ENCODE measurements around the gene IFNLR1.

IFNLR1 gene

DNA sequence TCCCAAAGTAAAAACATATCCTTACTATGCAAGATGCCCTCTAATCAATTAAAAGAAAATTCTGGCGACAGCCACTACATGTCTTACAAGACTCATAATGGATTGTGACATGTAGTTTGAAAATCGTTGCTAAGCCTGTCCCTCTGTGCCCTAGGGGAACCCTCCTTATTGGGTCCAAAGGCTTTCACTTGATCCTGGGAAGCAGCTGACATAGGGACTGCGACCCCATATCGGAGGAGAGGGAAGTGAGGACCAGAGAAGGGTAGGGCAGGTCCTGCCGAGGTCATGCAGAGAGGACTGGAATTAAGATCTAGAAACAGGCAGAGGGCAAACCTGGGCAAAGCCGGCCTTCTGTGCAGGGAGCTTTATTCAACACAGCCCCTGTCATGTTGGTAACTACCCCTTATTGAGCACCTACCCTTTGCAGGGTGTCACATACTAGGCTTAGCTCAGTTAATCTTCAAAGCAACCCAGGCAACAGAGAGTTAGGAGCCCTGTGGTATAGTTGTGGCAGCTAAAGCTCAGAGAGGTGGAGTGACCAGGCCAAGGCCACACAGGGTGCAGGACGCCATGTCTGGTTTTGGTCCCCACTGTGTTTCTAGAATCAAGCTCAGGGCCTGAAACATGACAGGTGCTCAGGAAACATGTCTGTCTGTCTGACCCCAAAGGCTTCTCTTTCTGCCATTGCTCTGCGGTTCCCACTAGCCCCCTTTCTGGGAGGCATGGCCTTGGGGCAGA lies 18.4 kb upstream of the IFNLR1 start:
- no peak for DNase-seq (ENCODE audit: low spot score)

DNA sequence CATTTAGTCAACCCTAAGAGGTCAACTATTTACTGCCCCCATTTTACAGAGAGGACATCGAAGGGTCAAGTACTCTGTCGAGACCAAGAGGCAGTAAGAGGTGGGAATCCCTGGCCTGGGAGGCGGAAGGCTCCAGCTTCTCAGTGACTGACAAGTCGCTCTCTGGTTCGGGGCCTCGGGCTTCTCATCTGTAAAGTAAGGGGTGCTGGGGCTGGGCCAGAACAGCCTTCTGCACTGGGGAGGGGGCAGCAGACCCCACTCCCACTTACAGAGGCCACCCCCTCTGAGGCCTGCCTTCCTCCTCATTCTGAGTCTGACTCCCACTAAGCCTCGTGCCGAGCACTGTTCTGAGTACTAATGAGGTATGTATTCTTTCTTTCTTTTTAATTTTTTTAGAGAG lies 17.0 kb upstream of the IFNLR1 start:
- no peak for DNase-seq (ENCODE audit: low spot score)

DNA sequence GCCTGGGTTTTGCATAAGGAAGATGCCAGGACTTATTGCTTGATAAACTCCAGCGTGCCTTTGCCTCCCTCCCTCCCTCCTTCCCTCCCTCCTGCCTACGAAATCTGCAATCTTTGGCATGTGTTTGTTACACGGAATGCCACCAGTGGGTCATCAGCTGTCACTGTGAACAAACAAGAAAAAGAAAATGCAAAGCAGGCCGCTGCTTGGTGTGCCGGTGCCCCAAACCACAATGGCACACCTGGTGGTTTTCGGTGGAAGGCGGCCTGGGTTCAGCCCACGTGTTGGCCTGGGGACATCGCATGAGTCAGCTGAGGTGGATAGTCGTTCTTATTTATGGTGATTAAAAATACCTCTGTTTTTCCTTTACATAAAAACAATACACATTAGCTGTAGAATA lies 16.3 kb upstream of the IFNLR1 start:
- no peak for DNase-seq (ENCODE audit: low spot score)

DNA sequence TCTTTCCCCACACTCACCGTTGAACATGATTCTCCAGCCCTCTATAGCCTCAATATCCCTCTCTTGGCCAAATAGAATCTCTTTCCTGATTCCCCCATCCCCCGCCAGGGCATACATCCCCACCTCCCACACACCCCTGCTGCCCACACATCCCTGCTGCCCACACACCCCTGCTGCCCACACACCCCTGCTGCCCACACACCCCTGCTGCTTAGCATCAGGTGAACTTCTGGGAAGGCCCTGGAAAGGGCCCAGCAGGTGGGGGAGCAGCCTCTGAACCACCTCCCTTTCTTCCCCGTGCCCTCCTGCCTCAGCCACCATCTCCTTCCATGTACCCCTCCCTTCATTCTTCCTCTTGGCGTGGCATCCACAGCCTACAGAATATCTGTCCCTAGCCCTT lies 15.9 kb upstream of the IFNLR1 start:
- DNase-seq (ENCODE audit: low spot score) = no peak

DNA sequence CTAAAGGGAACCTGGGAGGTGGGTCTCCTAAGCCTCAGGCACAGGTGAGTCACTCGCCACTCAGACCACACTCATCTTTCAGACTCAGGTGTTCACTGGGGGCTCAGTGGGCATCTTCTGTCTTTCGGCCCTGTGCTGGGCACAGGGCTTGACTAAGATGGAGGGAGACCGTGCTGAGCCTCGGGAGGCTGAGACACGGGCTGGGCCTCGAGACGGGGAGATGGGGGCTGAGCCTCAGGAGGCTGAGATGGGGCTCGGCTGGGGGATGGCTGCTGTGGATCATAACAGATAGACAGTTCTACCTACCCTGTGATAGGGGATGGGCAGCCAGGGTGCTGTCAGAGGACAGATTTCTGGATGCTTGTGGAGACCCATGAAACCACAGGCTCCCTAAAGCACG lies 15.5 kb upstream of the IFNLR1 start:
- no peak for DNase-seq (ENCODE audit: low spot score)

- peak; percentile 70 for DNase-seq (ENCODE audit: low spot score)
These were observed 14.9 kb upstream of the IFNLR1 start for GRCh38 chr1:24201941-24202440.

GRCh38 chr1:24199291-24199900 lies 12.3 kb upstream of the IFNLR1 start:
- peak; percentile 73 for DNase-seq (ENCODE audit: low spot score)

DNA sequence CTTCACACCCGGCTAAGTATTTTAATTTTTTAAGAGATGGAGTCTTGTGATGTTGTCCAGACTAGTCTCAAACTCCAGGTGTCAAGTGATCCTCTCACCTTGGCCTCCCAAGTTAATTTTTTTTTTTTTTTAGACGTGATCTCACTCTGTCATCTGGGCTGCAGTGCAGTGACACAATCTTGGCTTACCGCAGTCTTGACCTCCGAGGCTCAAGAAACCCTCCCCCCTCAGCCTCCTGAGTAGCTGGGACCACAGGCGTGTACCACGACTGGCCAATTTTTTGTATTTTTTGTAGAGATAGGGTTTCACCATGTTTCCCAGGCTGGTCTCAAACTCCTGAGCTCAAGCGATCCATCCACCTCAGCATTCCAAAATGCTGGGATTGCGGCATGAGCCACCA lies 11.7 kb upstream of the IFNLR1 start:
- DNase-seq (ENCODE audit: low spot score) = no peak

GRCh38 chr1:24195874-24196273 lies 8.8 kb upstream of the IFNLR1 start:
- no peak for DNase-seq (ENCODE audit: low spot score)

DNA sequence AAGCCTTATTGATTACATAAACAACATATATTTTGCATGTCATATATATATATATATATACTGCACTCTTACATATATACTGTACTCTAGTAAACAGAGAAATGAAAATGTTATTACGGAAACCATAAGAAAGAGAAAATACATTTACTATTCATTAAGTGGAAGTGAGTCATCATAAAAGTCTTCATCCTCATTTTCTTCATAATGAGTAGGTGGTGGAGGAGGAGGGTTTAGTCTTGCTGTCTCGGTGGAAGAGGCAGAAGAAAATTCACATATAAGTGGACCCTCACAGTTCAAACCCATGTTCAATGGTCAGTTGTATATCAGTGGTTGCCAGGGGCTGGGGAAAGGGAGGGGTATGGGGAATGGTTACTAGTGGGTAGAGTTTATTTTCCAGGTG lies 8.0 kb upstream of the IFNLR1 start:
- DNase-seq (ENCODE audit: low spot score) = no peak

DNA sequence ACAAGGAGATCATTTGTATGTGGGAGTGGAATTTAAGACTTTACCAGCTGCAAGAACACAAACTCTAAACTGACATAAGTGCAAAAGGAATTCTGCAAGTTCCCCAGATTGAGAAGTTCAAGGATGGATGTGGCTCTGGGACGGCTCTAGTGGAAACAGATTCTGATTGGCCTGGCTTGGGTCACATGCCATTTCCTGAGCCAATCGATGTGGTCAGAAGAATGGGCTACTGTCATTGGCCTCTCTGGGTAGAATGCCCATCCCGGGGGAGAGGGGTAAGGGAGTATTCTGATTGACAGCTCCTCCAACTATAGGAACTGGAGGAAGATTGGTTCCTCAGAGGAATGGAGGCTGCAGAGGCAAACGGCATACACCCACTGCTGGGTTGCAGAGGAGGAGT lies 6.0 kb upstream of the IFNLR1 start:
- DNase-seq (ENCODE audit: low spot score) = no peak

DNA sequence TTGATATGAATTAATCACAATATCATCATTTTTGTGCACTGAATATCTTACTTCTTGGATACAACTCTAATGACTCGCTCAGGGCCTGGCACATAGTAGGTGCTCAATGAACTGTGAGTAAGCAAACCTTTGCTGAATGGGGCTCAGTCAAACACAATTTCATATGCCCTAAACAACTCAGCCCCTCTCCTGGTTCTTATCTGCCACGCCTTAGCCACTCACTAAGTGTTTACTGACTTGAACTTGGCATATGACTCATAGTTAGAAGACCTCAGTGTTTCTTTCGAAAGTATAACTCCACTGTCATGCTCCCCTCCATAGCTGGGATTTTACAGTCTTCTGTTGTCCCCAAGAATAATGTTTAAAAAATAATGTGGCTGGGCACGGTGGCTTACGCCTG lies 4.8 kb upstream of the IFNLR1 start:
- DNase-seq (ENCODE audit: low spot score) = no peak

GRCh38 chr1:24190983-24191461 lies 3.9 kb upstream of the IFNLR1 start:
- DNase-seq (ENCODE audit: low spot score) = no peak

- no peak for DNase-seq (ENCODE audit: low spot score)
These were observed 2.4 kb upstream of the IFNLR1 start for GRCh38 chr1:24189528-24189927.

GRCh38 chr1:24186711-24186992 lies 437 bp downstream of the IFNLR1 start:
- DNase-seq (ENCODE audit: low spot score) = no peak

GRCh38 chr1:24186031-24186710 lies 918 bp downstream of the IFNLR1 start:
- no peak for DNase-seq (ENCODE audit: low spot score)

DNA sequence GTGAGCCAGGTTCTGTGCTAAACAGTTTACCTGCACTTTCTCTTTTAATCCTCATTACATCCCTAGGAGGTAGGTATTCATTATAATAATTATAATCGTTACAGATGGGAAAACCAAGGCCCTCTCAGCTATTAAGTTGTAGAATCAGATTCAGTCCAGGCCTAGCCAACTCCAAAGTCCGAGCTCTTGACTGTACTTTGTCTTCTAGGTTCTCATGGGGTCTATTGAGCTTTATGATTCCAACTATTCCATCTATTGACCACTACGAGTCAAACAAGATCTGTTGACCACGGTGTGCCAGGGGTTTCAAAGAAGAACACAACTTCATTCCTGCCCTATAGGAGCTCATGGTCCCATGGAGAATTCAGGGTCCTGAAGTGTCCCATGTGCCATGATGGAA lies 2.0 kb downstream of the IFNLR1 start:
- no peak for DNase-seq (ENCODE audit: low spot score)

DNA sequence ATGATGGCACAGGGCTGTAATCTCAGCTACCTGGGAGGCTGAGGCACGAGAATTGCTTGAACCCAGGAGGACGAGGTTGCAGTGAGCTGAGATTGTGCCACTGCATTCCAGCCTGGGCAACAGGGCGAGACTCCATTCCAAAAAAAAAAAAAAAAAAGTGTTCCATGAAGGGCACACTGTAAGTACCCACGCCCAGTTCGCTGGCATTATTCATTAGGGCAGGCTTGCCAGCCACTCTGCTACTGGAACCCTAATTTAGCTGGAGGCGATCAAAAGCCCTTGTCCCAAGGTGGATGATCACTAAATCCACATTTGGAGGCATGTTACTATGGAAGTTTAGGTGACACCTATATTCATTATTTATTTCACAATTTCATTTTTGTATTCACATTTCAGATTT lies 5.0 kb downstream of the IFNLR1 start:
- no peak for DNase-seq (ENCODE audit: low spot score)

GRCh38 chr1:24181619-24182018 lies 5.5 kb downstream of the IFNLR1 start:
- DNase-seq (ENCODE audit: low spot score) = no peak

GRCh38 chr1:24180676-24181075 lies 6.4 kb downstream of the IFNLR1 start:
- no peak for DNase-seq (ENCODE audit: low spot score)

DNA sequence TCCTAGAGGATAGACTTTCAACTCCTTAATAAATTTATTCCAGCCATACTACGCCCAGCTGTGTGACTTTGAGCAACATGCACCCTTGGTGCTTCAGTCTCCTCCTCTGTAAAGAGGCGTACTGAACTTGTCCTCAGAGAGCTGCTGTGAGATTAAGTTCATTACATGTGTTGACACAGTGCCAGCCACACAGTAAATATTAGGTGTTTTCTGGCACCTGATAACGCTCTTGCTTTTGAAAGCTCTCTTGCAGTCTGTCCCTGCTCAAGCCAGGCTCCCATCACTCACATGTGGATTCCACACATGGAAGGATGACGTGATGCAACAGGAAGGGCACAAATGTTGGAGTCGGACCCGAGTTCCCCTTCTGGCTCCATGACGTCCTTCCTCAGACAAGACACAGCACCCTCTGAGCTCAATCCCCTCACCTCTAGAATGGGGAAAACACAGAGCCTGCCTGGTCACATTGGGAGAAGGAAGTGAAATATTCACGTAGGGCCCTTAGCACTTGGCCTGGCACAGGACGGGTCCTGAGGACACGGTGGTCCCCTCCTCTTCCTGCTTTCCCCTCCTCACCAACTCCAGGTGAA lies 7.7 kb downstream of the IFNLR1 start:
- no peak for DNase-seq (ENCODE audit: low spot score)

DNA sequence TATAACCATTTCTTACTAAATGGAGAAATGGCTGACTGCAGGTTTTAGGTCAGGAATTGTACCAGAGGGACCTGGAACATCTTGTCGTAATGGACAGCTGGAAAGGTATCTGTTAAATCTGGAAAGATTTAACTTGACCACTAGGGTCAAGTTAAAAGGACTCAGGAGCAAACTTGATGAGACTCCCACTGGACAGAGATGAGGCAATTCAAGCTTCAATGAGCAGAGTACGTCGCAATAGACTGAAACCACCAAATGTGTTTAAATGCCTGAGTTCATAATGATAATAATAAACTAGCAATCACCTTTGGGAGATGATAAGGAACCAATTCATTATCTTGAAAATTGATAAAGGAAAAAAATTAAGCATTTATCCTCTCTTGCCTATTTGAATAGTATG lies 8.7 kb downstream of the IFNLR1 start:
- DNase-seq (ENCODE audit: low spot score) = no peak

- DNase-seq (ENCODE audit: low spot score) = no peak
These were observed 9.9 kb downstream of the IFNLR1 start for GRCh38 chr1:24177161-24177560.

All from HuH-7 (cell line).